Keratinocyte (primary cell): Measurements from ENCODE around the gene ANAPC10.

Source experiments
- EZH2 ChIP-seq: IDR thresholded peaks from one replicate; pipeline ENCODE4 v1.6.1; 2012; ENCODE audit warnings: inconsistent platforms, mild to moderate bottlenecking, low read length, moderate library complexity
- TF ChIP-seq, protein P1 (sequence below), 3 experiments: IDR thresholded peaks in 1 of 3; conservative IDR thresholded peaks in 1 of 3; optimal IDR thresholded peaks in 1 of 3; 2 replicates in 2 of 3; 3 replicates in 1 of 3; pipeline versions ENCODE3 to v1.5.1; 2011; ENCODE audit warnings: low read length in 3 of 3, mild to moderate bottlenecking in 3 of 3, moderate library complexity in 2 of 3, control low read depth in 1 of 3, inconsistent platforms in 1 of 3; ENCODE audit not compliant: insufficient read depth in 2 of 3; ENCODE audit errors: extremely low read depth in 1 of 3

DNA sequence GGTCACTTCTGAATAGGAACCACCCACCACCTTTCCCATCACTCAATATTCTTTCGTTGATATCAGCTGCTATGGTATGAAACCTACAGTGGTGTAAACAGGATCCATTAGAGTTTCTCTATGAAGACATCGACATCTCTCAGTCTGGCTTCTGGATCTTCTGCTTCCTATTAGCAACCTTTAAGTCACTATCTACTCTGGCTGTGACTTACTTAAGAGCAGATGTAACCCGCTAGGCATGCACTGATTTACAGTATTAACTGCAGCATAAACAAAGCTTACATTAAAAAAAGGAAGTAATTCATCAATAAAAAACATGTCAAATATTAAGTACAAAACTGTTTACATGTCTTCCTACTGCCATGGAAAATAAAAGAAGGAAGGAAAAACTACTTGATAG, 96.4 kb downstream of the ANAPC10 start:
- TF ChIP-seq, protein P1, sequence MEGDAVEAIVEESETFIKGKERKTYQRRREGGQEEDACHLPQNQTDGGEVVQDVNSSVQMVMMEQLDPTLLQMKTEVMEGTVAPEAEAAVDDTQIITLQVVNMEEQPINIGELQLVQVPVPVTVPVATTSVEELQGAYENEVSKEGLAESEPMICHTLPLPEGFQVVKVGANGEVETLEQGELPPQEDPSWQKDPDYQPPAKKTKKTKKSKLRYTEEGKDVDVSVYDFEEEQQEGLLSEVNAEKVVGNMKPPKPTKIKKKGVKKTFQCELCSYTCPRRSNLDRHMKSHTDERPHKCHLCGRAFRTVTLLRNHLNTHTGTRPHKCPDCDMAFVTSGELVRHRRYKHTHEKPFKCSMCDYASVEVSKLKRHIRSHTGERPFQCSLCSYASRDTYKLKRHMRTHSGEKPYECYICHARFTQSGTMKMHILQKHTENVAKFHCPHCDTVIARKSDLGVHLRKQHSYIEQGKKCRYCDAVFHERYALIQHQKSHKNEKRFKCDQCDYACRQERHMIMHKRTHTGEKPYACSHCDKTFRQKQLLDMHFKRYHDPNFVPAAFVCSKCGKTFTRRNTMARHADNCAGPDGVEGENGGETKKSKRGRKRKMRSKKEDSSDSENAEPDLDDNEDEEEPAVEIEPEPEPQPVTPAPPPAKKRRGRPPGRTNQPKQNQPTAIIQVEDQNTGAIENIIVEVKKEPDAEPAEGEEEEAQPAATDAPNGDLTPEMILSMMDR (optimal IDR thresholded peaks at IDR 0.05 in 1 of 3, IDR thresholded peaks at IDR 0.05 in 1 of 3, conservative IDR thresholded peaks at IDR 0.05 in 1 of 3; ENCODE audit: extremely low read depth in 1 of 3, insufficient read depth in 2 of 3, low read length in 3 of 3), result no peak
- TF ChIP-seq EZH2, result no peak
